Measurements from ENCODE around the gene ARHGAP24. TPM values are rescaled to one million over a fixed set of nuclear protein-coding genes. Genes with fewer than 3 reads are reported as not detected.

ARHGAP24 gene
- polyA plus RNA-seq, 1 of the 3 experiments (the other 2 are of a cell fraction): 1.4 TPM

DNA sequence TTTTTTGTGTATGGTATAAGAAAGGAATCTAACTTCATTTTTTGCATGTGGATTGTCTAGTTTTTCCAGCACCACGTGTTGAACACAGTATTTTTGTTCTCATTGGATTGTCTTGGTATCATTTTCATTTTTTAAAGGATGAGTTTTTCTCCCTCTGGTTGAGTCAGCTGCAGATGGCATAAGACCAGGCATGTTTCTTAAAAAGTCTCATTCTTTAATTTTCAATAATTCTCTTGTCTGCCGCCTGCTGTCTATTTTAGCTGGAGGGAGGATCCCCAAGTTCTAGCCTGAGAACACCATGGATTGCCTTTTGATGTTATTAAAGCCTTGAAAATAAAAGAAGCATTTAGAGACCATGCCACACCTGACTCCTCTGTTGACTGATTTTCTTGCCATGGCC lies 263.8 kb downstream of the ARHGAP24 start:
- Histone ChIP-seq H4K20me1 (ENCODE audit: insufficient read depth) (no peaks in the 10 kb centered on the region), H2AFZ (ENCODE audit: low read depth) (no peak overlapping the region), H3K27ac (ENCODE audit: low read depth in 2 of 2, low read length in 1 of 2) (no peak overlapping the region), H3K4me3 (ENCODE audit: low read depth in 2 of 2, low read length in 1 of 2) (no peak overlapping the region), H3K9me2 (no peaks in the 10 kb centered on the region), H3K27me3 (ENCODE audit: insufficient read depth) (no peaks in the 10 kb centered on the region), H3K9ac (no peak overlapping the region), H3K36me3 (replicated peaks in 1 of 2; ENCODE audit: control insufficient read depth in 1 of 2, insufficient read depth in 2 of 2, low read length in 1 of 2) (no peaks in the 10 kb centered on the region), H3K9me3 (no peaks in the 10 kb centered on the region), H3K4me2 (no peak overlapping the region), H3K79me2 (ENCODE audit: insufficient read depth) (no peaks in the 10 kb centered on the region), H3F3A (replicated peaks; ENCODE audit: insufficient read depth) (peaks cover 7% of the 10 kb centered on the region), H3K4me1 (ENCODE audit: control insufficient read depth in 1 of 2, insufficient read depth in 2 of 2, low read depth in 1 of 2, low read length in 1 of 2) (peaks cover 0 to 8% of the 10 kb centered on the region in 2 experiments; a peak in 2 of 4 replicates)
- ChIA-PET POLR2A (no interaction called here), CTCF (interaction anchor here (0.8 to 1.6 kb wide), 4 partner anchors 9 to 591 kb away, joined by 3 to 8 read pairs (median 4); no protein-coding TSS in a partner anchor)
- DNase-seq: no peak
- 74% methylated on average over 2 of the region's 2 CpGs for WGBS (ENCODE audit: low lambda C conversion rate)
- no peak for TF ChIP-seq POLR2AphosphoS5 (IDR thresholded peaks at IDR 0.05; ENCODE audit: low read depth, low read length)
- TF ChIP-seq, protein P1, sequence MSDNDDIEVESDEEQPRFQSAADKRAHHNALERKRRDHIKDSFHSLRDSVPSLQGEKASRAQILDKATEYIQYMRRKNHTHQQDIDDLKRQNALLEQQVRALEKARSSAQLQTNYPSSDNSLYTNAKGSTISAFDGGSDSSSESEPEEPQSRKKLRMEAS (IDR thresholded peaks at IDR 0.05; ENCODE audit: low read depth): no peak
- no peak for TF ChIP-seq USF1 (IDR thresholded peaks at IDR 0.05; ENCODE audit: borderline replicate concordance, low read depth)
- no peak for TF ChIP-seq MEF2A (IDR thresholded peaks at IDR 0.05; ENCODE audit: borderline replicate concordance, low read depth)
- TF ChIP-seq NRF1 (IDR thresholded peaks at IDR 0.05; ENCODE audit: low read depth, low read length): no peak
- no peak for TF ChIP-seq PBX3 (IDR thresholded peaks at IDR 0.05)
- TF ChIP-seq, protein P2, sequence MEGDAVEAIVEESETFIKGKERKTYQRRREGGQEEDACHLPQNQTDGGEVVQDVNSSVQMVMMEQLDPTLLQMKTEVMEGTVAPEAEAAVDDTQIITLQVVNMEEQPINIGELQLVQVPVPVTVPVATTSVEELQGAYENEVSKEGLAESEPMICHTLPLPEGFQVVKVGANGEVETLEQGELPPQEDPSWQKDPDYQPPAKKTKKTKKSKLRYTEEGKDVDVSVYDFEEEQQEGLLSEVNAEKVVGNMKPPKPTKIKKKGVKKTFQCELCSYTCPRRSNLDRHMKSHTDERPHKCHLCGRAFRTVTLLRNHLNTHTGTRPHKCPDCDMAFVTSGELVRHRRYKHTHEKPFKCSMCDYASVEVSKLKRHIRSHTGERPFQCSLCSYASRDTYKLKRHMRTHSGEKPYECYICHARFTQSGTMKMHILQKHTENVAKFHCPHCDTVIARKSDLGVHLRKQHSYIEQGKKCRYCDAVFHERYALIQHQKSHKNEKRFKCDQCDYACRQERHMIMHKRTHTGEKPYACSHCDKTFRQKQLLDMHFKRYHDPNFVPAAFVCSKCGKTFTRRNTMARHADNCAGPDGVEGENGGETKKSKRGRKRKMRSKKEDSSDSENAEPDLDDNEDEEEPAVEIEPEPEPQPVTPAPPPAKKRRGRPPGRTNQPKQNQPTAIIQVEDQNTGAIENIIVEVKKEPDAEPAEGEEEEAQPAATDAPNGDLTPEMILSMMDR (IDR thresholded peaks at IDR 0.05): no peak
- no peak for TF ChIP-seq CHD2 (IDR thresholded peaks at IDR 0.05; ENCODE audit: low read length, partially characterized antibody)
- TF ChIP-seq NFIC (IDR thresholded peaks at IDR 0.05; ENCODE audit: borderline replicate concordance): no peak
- no peak for TF ChIP-seq SMC3 (IDR thresholded peaks at IDR 0.05; ENCODE audit: low read depth, low read length)

GRCh38 chr4:85740431-85740861 lies 265.5 kb downstream of the ARHGAP24 start:
- no peak overlapping the region for H3K9ac ChIP-seq
- H3K36me3 ChIP-seq (replicated peaks in 1 of 2; ENCODE audit: control insufficient read depth in 1 of 2, insufficient read depth in 2 of 2, low read length in 1 of 2): no peaks in the 10 kb centered on the region
- H3K27ac ChIP-seq (ENCODE audit: low read depth in 2 of 2, low read length in 1 of 2): peak overlapping the region in 1 of 2 experiments; percentile 33; a peak in 2 of 4 replicates
- no peaks in the 10 kb centered on the region for H3K79me2 ChIP-seq (ENCODE audit: insufficient read depth)
- no peak for DNase-seq
- no peaks in the 10 kb centered on the region for H4K20me1 ChIP-seq (ENCODE audit: insufficient read depth)
- no peaks in the 10 kb centered on the region for H3K9me3 ChIP-seq
- no peaks in the 10 kb centered on the region for H3K27me3 ChIP-seq (ENCODE audit: insufficient read depth)
- H3K9me2 ChIP-seq: no peaks in the 10 kb centered on the region
- peaks cover 0 to 4% of the 10 kb centered on the region in 2 experiments; a peak in 2 of 4 replicates for H3K4me1 ChIP-seq (ENCODE audit: control insufficient read depth in 1 of 2, insufficient read depth in 2 of 2, low read depth in 1 of 2, low read length in 1 of 2)
- no peak overlapping the region for H3K4me2 ChIP-seq
- POLR2A ChIA-PET: no interaction called here
- CTCF ChIA-PET: interaction anchor here (0.9 to 1.5 kb wide), 3 partner anchors 56 to 592 kb away, joined by 3 read pairs; no protein-coding TSS in a partner anchor
- H3F3A ChIP-seq (replicated peaks; ENCODE audit: insufficient read depth): peaks cover 7% of the 10 kb centered on the region
- 42% methylated on average over 5 of the region's 5 CpGs for WGBS (ENCODE audit: low lambda C conversion rate)
- TF ChIP-seq FOSL2 (IDR thresholded peaks at IDR 0.05; ENCODE audit: borderline replicate concordance, low read depth): 0 out of 2 replicates have a peak, but pooled peaks have one; percentile 10
- no peak for TF ChIP-seq EP300 (IDR thresholded peaks at IDR 0.05; ENCODE audit: borderline replicate concordance in 1 of 2, low read depth in 1 of 2, low read length in 1 of 2)
- H3K4me3 ChIP-seq (ENCODE audit: low read depth in 2 of 2, low read length in 1 of 2): no peak overlapping the region
- H2AFZ ChIP-seq (ENCODE audit: low read depth): peak overlapping the region; percentile 20; the same call in 1 of the 2 replicates

Measured in SK-N-SH (cell line).